Body of pancreas (tissue), 4 donors: Measurements from ENCODE around the gene UGT1A6. TPM values are rescaled to one million over a fixed set of nuclear protein-coding genes. Genes with fewer than 3 reads are reported as not detected.
"Not testable (repeated sequence)": the region's sequence is repeated elsewhere in the genome, so short reads cannot be mapped to it uniquely, and the experiment has no call there.

Experiments
- ATAC-seq: fragments of 150-250 bp; one replicate; pipeline ENCODE4 v1.9.1; 2016
- DNase-seq, 4 donors: peaks; one replicate each; pipeline ENCODE4 v3.0.0-alpha.2; 2019
- H3K27ac ChIP-seq, 4 donors: fragments of 200-600 bp; sonication (generic); 1 replicate in 3 of 4; 2 replicates in 1 of 4; pipeline versions ENCODE4 v1.5.1 to v1.6.1; 2016 to 2019; ENCODE audit warnings: mild to moderate bottlenecking in 1 of 4, mixed read lengths in 1 of 4, moderate library complexity in 1 of 4
- H3K27me3 ChIP-seq, 2 donors: fragments of 200-600 bp; sonication (generic); one replicate each; pipeline ENCODE4 v1.6.0; 2016; ENCODE audit warnings: mild to moderate bottlenecking in 1 of 2
- H3K36me3 ChIP-seq, 2 donors: fragments of 200-600 bp; sonication (generic); replicated peaks in 1 of 2; 2 replicates each; pipeline ENCODE4 v1.5.1; 2016; ENCODE audit warnings: low read depth in 2 of 2; ENCODE audit not compliant: insufficient read depth in 1 of 2
- H3K4me1 ChIP-seq: fragments of 200-600 bp; sonication (generic); one replicate; pipeline ENCODE4 v1.6.0; 2016
- H3K4me3 ChIP-seq, 2 donors: fragments of 200-600 bp; sonication (generic); 1 replicate in 1 of 2; 2 replicates in 1 of 2; pipeline ENCODE4 v1.5.1; 2016 to 2019
- H3K9me3 ChIP-seq, 3 donors: fragments of 200-600 bp; sonication (generic); 1 replicate in 2 of 3; 2 replicates in 1 of 3; pipeline ENCODE4 v1.5.1; 2016
- POLR2A ChIP-seq, 3 donors: fragments of 450-650 bp; IDR thresholded peaks; one replicate each; pipeline ENCODE4 v1.6.1; 2016; ENCODE audit warnings: antibody characterized with exemption in 3 of 3, mild to moderate bottlenecking in 2 of 3
- WGBS, 2 donors: methylation state at CpG; one replicate each; pipeline ENCODE4 v1.1.5; 2017; 5-methylcytosine and 5-hydroxymethylcytosine counted together
- intact Hi-C: fragments of 100-400 bp; cut with DNase I; formaldehyde crosslinking; loops from one replicate; pipeline ENCODE4 v1.15.1; 2023
- total RNA-seq, 2 donors: library from RNA; depleted of rRNA; stranded (reverse); fragments of >200 nt; gene quantifications; one replicate each; pipeline ENCODE4 v1.1.0, GENCODE V29; 2016
- TF ChIP-seq, protein P1 (sequence below), 7 experiments: fragments of 450-650 bp in 4 of 7; fragments of 200-600 bp in 3 of 7; sonication (generic) in 3 of 7; IDR thresholded peaks; one replicate each; pipeline ENCODE4 v1.5.1; 2016 to 2019; ENCODE audit warnings: antibody characterized with exemption in 7 of 7

Gene UGT1A6
- total RNA-seq, 2 donors from 2014 or later, result 0.33 TPM; not detected in 1

DNA sequence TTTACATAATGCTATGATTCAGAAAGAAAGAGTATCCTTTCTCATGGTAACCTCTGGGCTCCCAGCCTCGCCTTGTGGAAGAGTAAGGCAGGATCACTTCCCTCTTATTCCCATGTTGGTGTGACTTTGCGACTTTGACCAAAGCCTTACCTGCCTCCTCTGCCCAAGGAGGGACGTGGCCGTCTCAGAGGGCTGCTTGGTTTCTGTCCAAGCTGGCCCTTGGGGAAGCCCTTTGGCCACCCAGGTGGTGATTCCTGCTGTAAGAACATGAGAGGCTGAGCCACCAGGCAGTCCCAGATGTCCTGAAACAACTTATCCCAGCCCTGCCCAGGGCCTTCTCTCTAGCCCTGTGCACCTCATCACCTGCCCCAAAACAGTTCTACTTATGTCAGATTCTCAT lies 6.0 kb downstream of the UGT1A6 start:
- no peak for DNase-seq
- no peak overlapping the region for H3K27ac ChIP-seq
- WGBS, 2 donors, result 88 to 96% methylated on average over 4 of the region's 4 CpGs
- no peak overlapping the region for H3K4me3 ChIP-seq
- H3K9me3 ChIP-seq, result no peaks in the 10 kb centered on the region
- no peak for TF ChIP-seq POLR2A (IDR thresholded peaks at IDR 0.05)
- TF ChIP-seq, protein P1, sequence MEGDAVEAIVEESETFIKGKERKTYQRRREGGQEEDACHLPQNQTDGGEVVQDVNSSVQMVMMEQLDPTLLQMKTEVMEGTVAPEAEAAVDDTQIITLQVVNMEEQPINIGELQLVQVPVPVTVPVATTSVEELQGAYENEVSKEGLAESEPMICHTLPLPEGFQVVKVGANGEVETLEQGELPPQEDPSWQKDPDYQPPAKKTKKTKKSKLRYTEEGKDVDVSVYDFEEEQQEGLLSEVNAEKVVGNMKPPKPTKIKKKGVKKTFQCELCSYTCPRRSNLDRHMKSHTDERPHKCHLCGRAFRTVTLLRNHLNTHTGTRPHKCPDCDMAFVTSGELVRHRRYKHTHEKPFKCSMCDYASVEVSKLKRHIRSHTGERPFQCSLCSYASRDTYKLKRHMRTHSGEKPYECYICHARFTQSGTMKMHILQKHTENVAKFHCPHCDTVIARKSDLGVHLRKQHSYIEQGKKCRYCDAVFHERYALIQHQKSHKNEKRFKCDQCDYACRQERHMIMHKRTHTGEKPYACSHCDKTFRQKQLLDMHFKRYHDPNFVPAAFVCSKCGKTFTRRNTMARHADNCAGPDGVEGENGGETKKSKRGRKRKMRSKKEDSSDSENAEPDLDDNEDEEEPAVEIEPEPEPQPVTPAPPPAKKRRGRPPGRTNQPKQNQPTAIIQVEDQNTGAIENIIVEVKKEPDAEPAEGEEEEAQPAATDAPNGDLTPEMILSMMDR (IDR thresholded peaks at IDR 0.05), result no peak
- intact Hi-C loops, result no loop called here
- no peaks in the 10 kb centered on the region for H3K27me3 ChIP-seq
- H3K4me1 ChIP-seq, result peaks cover 11% of the 10 kb centered on the region
- ATAC-seq, result no peak
- H3K36me3 ChIP-seq, result no peaks in the 10 kb centered on the region

DNA sequence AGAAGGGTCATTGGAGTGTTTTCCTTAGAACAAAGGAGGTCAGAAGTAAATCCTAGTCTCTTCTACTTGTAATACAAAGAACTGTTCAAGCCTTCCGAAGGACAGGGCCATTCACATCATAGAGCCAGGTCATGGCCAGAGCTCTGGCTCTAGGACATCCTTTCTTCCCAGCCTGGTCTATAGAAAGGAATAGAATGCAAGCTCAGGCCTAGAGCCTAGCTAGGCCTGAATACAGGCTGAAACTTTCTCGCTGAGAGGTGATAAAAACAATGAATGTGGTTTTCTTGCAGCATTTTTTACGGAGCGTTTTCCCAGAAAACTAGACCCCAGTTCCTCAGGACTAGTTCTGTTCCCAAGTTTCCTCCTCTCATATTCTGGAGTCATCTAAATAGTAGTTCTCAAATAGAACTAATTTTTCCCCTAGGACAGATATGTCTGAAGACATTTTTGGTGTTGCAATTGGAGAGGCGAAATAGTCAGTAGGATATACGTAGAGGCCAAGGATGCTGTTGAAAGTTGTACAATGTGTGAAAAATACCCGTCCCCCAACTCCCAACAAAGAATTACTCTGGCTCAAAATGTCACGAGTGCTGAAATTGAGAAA lies 6.8 kb downstream of the UGT1A6 start:
- Histone ChIP-seq H3K36me3 (no peaks in the 10 kb centered on the region), H3K27ac (peak overlapping the region in 3 of 4 donors; percentile 56 to 68 (median 57)), H3K27me3 (no peaks in the 10 kb centered on the region), H3K9me3 (no peaks in the 10 kb centered on the region), H3K4me3 (no peak overlapping the region), H3K4me1 (peaks cover 11% of the 10 kb centered on the region)
- WGBS, 2 donors, result 88% methylated on average over 8 of the region's 8 CpGs
- TF ChIP-seq POLR2A (IDR thresholded peaks at IDR 0.05), result no peak
- TF ChIP-seq, protein P1 (IDR thresholded peaks at IDR 0.05), result no peak
- ATAC-seq (no peak), DNase-seq (no peak)
- intact Hi-C loops, result no loop called here

DNA sequence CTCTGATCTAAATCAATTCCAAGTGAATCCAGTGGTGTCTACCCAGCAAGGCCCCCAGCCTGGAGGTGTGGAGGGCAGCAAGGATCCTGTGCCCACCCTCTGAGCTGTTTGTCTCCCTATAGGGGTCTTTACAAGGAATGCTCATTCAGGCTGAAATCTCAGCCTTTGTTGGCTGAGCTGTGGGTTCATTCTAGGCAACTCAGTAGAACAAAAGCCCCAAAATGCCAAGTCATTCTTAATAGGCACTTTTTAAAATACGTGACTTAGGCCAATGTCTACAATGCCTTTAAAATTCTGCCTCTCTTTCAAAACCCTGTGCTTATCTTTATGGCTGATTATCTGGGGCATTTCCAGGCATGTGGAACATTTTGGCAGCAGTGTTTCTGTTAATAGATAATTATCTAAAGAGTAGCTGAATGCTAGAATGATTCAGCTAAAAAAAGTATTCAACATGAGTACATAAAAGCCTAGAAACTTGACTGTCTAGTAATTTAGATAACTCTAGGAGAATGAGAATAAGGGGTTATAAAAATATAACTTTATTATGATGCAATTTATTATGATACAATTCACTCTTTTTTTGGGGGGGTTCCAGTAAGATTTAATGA lies 7.4 kb downstream of the UGT1A6 start:
- DNase-seq (peak; percentile 37 to 75 (median 63)), ATAC-seq (peak; percentile 100)
- Histone ChIP-seq H3K36me3 (no peaks in the 10 kb centered on the region), H3K27ac (peak overlapping the region in 3 of 4 donors; percentile 56 to 68 (median 57)), H3K4me3 (no peak overlapping the region), H3K9me3 (no peaks in the 10 kb centered on the region), H3K27me3 (no peaks in the 10 kb centered on the region), H3K4me1 (peaks cover 11% of the 10 kb centered on the region)
- WGBS, 2 donors, result 9 to 11% methylated on average over 1 of the region's 1 CpG
- TF ChIP-seq POLR2A (IDR thresholded peaks at IDR 0.05), result no peak
- TF ChIP-seq, protein P1 (IDR thresholded peaks at IDR 0.05), result no peak
- intact Hi-C loops, result no loop called here

DNA sequence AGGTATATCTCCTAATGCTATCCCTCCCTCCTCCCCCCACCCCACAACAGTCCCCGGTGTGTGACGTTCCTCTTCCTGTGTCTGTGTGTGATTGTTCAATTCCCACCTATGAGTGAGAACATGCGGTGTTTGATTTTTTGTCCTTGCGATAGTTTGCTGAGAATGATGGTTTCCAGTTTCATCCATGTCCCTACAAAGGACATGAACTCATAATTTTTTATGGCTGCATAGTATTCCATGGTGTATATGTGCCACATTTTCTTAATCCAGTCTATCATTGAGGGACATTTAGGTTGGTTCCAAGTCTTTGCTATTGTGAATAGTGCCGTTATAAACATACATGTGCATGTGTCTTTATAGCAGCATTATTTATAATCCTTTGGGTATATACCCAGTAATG lies 8.2 kb downstream of the UGT1A6 start:
- H3K36me3 ChIP-seq, H3K4me3 ChIP-seq, ATAC-seq, H3K27me3 ChIP-seq, intact Hi-C loops, H3K27ac ChIP-seq, H3K9me3 ChIP-seq, DNase-seq: not testable (repeated sequence)
- H3K4me1 ChIP-seq, result peaks cover 14% of the 10 kb centered on the region
- 73 to 95% methylated on average over 5 of the region's 5 CpGs for WGBS, 2 donors

DNA sequence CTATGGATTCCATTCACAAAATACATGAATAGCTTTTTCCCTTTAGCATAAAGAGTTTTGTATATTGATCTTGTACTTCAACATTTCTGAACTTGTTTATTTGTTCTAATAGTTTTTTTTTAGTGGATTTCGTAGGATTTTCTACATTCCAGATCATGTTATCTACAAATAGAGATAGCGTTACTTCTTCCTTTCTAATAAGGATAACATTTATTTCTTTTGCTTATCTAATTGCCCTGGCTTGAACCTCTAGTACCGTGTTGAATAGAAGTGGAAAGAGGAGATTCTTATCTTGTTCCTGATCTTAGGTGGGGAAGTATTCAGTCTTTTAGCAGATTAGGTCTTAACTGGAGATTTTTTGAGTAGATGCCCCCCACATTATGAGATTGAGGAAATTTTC lies 9.5 kb downstream of the UGT1A6 start:
- WGBS, 2 donors, result 43 to 47% methylated on average over 3 of the region's 3 CpGs
- H3K9me3 ChIP-seq, result no peaks in the 10 kb centered on the region
- TF ChIP-seq, protein P1 (IDR thresholded peaks at IDR 0.05), result no peak
- no peak for TF ChIP-seq POLR2A (IDR thresholded peaks at IDR 0.05)
- H3K4me3 ChIP-seq, result no peak overlapping the region
- intact Hi-C loops, result no loop called here
- no peaks in the 10 kb centered on the region for H3K27me3 ChIP-seq
- ATAC-seq (no peak), DNase-seq (no peak)
- no peak overlapping the region for H3K27ac ChIP-seq
- H3K4me1 ChIP-seq, result peaks cover 25% of the 10 kb centered on the region
- H3K36me3 ChIP-seq, result no peaks in the 10 kb centered on the region
